HCT116 (cell line): ENCODE results near the gene BTBD10. TPM values are rescaled to one million over a fixed set of nuclear protein-coding genes. Genes with fewer than 3 reads are reported as not detected.

Experiments
- ATAC-seq: fragments of 200-7000 bp; cut with Tn5 transposase; 2 replicates; pipeline ENCODE4 v1.9.1; 2020; ENCODE audit warnings: mild to moderate bottlenecking, moderate library complexity
- BruUV-seq: library from RNA; stranded (reverse); fragments of 400-500 nt; replicated peaks from 2 replicates; lab custom pipeline; 2021; lab: Mats Ljungman, UMichigan
- CTCF ChIA-PET: fragments of 300-600 bp; sonication (Branson Sonifier 250); formaldehyde crosslinking; loops from one replicate; lab custom pipeline; 2021; ENCODE audit warnings: antibody characterized with exemption; lab: Charles Lee
- POLR2A ChIA-PET: fragments of 300-600, 350-600 bp; sonication (Branson Sonifier 250); formaldehyde crosslinking; loops from one replicate; lab custom pipeline; 2021; ENCODE audit warnings: antibody characterized with exemption; lab: Charles Lee
- RAD21 ChIA-PET, 2 experiments: fragments of 300-600 bp; sonication (Branson Sonifier 250); formaldehyde crosslinking; loops; one replicate each; lab custom pipeline; 2023; ENCODE audit warnings: low total read pairs in 2 of 2; ENCODE audit not compliant: uncharacterized antibody in 2 of 2, unreplicated experiment in 2 of 2, low non-redundant PET in 1 of 2; lab: Charles Lee
- DNase-seq: peaks from one replicate; pipeline ENCODE4 v3.0.0-alpha.2; 2010; ENCODE audit warnings: low read depth, low spot score
- H2AFZ ChIP-seq: fragments of 200-600 bp; shearing (Covaris generic), sonication (generic); 2 replicates; pipeline ENCODE4 v1.6.1; 2017; ENCODE audit warnings: low read depth, mixed run types, mixed read lengths, antibody characterized with exemption, low read length; ENCODE audit not compliant: poor library complexity, severe bottlenecking
- H3K27ac ChIP-seq: 2 replicates; pipeline ENCODE4 v1.5.1; 2012; ENCODE audit warnings: low read depth, low read length
- H3K27me3 ChIP-seq: fragments of 200-600 bp; sonication (generic); 2 replicates; pipeline ENCODE4 v1.6.1; 2016; ENCODE audit warnings: mixed run types, low read length, mixed read lengths; ENCODE audit not compliant: insufficient read depth
- H3K36me3 ChIP-seq, 2 experiments: fragments of 200-500 bp in 1 of 2; fragments of 200-600 bp in 1 of 2; sonication (Bioruptor generic) in 1 of 2; sonication (generic) in 1 of 2; 2 replicates each; pipeline versions ENCODE4 v1.5.1 to v1.6.1; 2014 to 2016; ENCODE audit warnings: low read length in 2 of 2, inconsistent platforms in 1 of 2, mixed read lengths in 1 of 2, mixed run types in 1 of 2; ENCODE audit not compliant: insufficient read depth in 2 of 2, control insufficient read depth in 1 of 2
- H3K4me1 ChIP-seq, 2 experiments: fragments of 200-600 bp in 1 of 2; sonication (generic) in 1 of 2; 2 replicates each; pipeline versions ENCODE4 v1.5.1 to v1.6.1; 2012 to 2017; ENCODE audit warnings: low read length in 2 of 2, inconsistent platforms in 1 of 2, mild to moderate bottlenecking in 1 of 2, mixed read lengths in 1 of 2, mixed run types in 1 of 2, moderate library complexity in 1 of 2; ENCODE audit not compliant: insufficient read depth in 2 of 2, control insufficient read depth in 1 of 2
- H3K4me2 ChIP-seq: fragments of 200-600 bp; sonication (generic); 2 replicates; pipeline ENCODE4 v1.6.1; 2017; ENCODE audit warnings: mixed run types, low read length, mixed read lengths
- H3K4me3 ChIP-seq, 2 experiments: fragments of 200-600 bp in 1 of 2; sonication (generic) in 1 of 2; replicated peaks in 1 of 2; 2 replicates each; pipeline ENCODE4 v1.5.1; 2011 to 2016; ENCODE audit warnings: low read length in 2 of 2, control low read depth in 1 of 2, low read depth in 1 of 2, mild to moderate bottlenecking in 1 of 2, mixed read lengths in 1 of 2, mixed run types in 1 of 2
- H3K79me2 ChIP-seq: fragments of 200-600 bp; sonication (generic); 2 replicates; pipeline ENCODE4 v1.6.1; 2017; ENCODE audit warnings: mild to moderate bottlenecking, mixed run types, low read length, moderate library complexity, mixed read lengths; ENCODE audit not compliant: insufficient read depth
- H3K9ac ChIP-seq: fragments of 200-600 bp; sonication (generic); 2 replicates; pipeline ENCODE4 v1.6.1; 2016; ENCODE audit warnings: low read length, mixed read lengths
- H3K9me2 ChIP-seq: fragments of 200-600 bp; sonication (generic), shearing (Covaris generic); 2 replicates; pipeline ENCODE4 v1.6.1; 2017; ENCODE audit warnings: mixed run types, mild to moderate bottlenecking, moderate library complexity; ENCODE audit not compliant: insufficient read depth
- H3K9me3 ChIP-seq, 2 experiments: fragments of 200-500 bp in 1 of 2; fragments of 200-600 bp in 1 of 2; sonication (Bioruptor generic) in 1 of 2; sonication (generic) in 1 of 2; 2 replicates each; pipeline ENCODE4 v1.6.1; 2014 to 2017; ENCODE audit warnings: low read length in 2 of 2, mixed read lengths in 2 of 2, inconsistent platforms in 1 of 2, low read depth in 1 of 2, mild to moderate bottlenecking in 1 of 2, mixed run types in 1 of 2, moderate library complexity in 1 of 2; ENCODE audit not compliant: control insufficient read depth in 1 of 2, insufficient read depth in 1 of 2
- H4K20me1 ChIP-seq: fragments of 200-600 bp; sonication (generic), shearing (Covaris generic); 2 replicates; pipeline ENCODE4 v1.6.1; 2017; ENCODE audit warnings: mixed run types, mild to moderate bottlenecking, moderate library complexity; ENCODE audit not compliant: insufficient read depth
- ATF3 ChIP-seq: IDR thresholded peaks from 2 replicates; pipeline ENCODE4 v1.6.1; 2012
- CBX3 ChIP-seq: IDR thresholded peaks from 2 replicates; pipeline ENCODE4 v1.6.1; 2012; ENCODE audit warnings: low read depth
- CEBPB ChIP-seq: IDR thresholded peaks from 2 replicates; pipeline ENCODE4 v1.6.1; 2012; ENCODE audit warnings: low read depth
- CTCF ChIP-seq, 3 experiments: fragments of 200-600 bp in 1 of 3; sonication (generic) in 1 of 3; IDR thresholded peaks in 2 of 3; conservative IDR thresholded peaks in 1 of 3; 2 replicates each; pipeline ENCODE4 v1.5.1; 2012 to 2017; ENCODE audit warnings: low read depth in 2 of 3, low read length in 2 of 3, antibody characterized with exemption in 1 of 3, borderline replicate concordance in 1 of 3, control low read depth in 1 of 3, mild to moderate bottlenecking in 1 of 3, mixed read lengths in 1 of 3, mixed run types in 1 of 3, moderate library complexity in 1 of 3; ENCODE audit not compliant: insufficient read depth in 1 of 3
- EGR1 ChIP-seq: IDR thresholded peaks from 2 replicates; pipeline ENCODE4 v1.6.1; 2012; ENCODE audit warnings: low read depth
- ELF1 ChIP-seq: IDR thresholded peaks from 2 replicates; pipeline ENCODE4 v1.6.1; 2012; ENCODE audit warnings: low read depth, borderline replicate concordance
- EZH2phosphoT487 ChIP-seq: fragments of 200-600 bp; IDR thresholded peaks from 2 replicates; pipeline ENCODE4 v1.6.1; 2018; ENCODE audit warnings: antibody characterized with exemption, borderline replicate concordance
- JUND ChIP-seq: IDR thresholded peaks from 2 replicates; pipeline ENCODE4 v1.6.1; 2012
- MAX ChIP-seq: IDR thresholded peaks from 2 replicates; pipeline ENCODE4 v1.6.1; 2012
- POLR2A ChIP-seq: IDR thresholded peaks from 2 replicates; pipeline ENCODE4 v1.7.0; 2011; ENCODE audit warnings: borderline replicate concordance; ENCODE audit not compliant: insufficient read depth, insufficient read length; ENCODE audit errors: extremely low read depth
- POLR2AphosphoS5 ChIP-seq: IDR thresholded peaks from 2 replicates; pipeline ENCODE4 v1.6.1; 2011; ENCODE audit warnings: mild to moderate bottlenecking, low read depth, low read length, moderate library complexity
- RAD21 ChIP-seq: IDR thresholded peaks from 2 replicates; pipeline ENCODE4 v1.6.1; 2012; ENCODE audit warnings: low read depth, mild to moderate bottlenecking
- REST ChIP-seq: IDR thresholded peaks from 2 replicates; pipeline ENCODE4 v1.6.1; 2012; ENCODE audit warnings: low read depth
- SIN3A ChIP-seq: IDR thresholded peaks from 2 replicates; pipeline ENCODE4 v1.6.1; 2012; ENCODE audit warnings: low read depth
- SRF ChIP-seq: IDR thresholded peaks from 2 replicates; pipeline ENCODE4 v1.6.1; 2012; ENCODE audit warnings: low read depth
- TCF7L2 ChIP-seq: IDR thresholded peaks from 2 replicates; pipeline ENCODE4 v1.7.0; 2011; ENCODE audit warnings: borderline replicate concordance, inconsistent platforms; ENCODE audit not compliant: insufficient read depth, insufficient read length; ENCODE audit errors: extremely low read depth
- YY1 ChIP-seq: IDR thresholded peaks from 2 replicates; pipeline ENCODE4 v1.6.1; 2011; ENCODE audit warnings: low read length, low read depth, moderate library complexity, mild to moderate bottlenecking; ENCODE audit not compliant: insufficient replicate concordance; ENCODE audit errors: extremely low read depth
- ZBTB33 ChIP-seq: IDR thresholded peaks from 2 replicates; pipeline ENCODE4 v1.6.1; 2011; ENCODE audit warnings: mild to moderate bottlenecking, low read length, moderate library complexity; ENCODE audit not compliant: insufficient replicate concordance; ENCODE audit errors: extremely low read depth
- ZFX ChIP-seq: fragments of 450-650 bp; IDR thresholded peaks from 2 replicates; pipeline ENCODE4 v1.6.1; 2017
- ZNF274 ChIP-seq: fragments of 200-500 bp; sonication (Bioruptor generic); IDR thresholded peaks from 2 replicates; pipeline ENCODE4 v1.6.1; 2014; ENCODE audit warnings: mild to moderate bottlenecking, low read depth, low read length, inconsistent platforms
- intact Hi-C: fragments of 100-400 bp; cut with micrococcal nuclease; formaldehyde crosslinking; loops from 2 replicates; pipeline ENCODE4 v1.10.0; 2022
- total RNA-seq: library from RNA; stranded (reverse); gene quantifications from one replicate; pipeline ENCODE4 v1.2.1, GENCODE V29; 2021; ENCODE audit not compliant: unreplicated experiment

BTBD10 gene
- total RNA-seq, 1 experiment from 2014 or later = 17.0 TPM

GRCh38 chr11:13391217-13391616 lies 71.8 kb downstream of the BTBD10 start:
- ChIA-PET POLR2A (no interaction called here), RAD21 (no interaction called here), CTCF (no interaction called here)
- BruUV-seq = no TSS peak
- Histone ChIP-seq H2AFZ (no peak overlapping the region), H3K9me3 (no peaks in the 10 kb centered on the region), H3K27ac (no peak overlapping the region), H3K27me3 (no peaks in the 10 kb centered on the region), H3K4me2 (no peak overlapping the region), H3K9ac (no peak overlapping the region), H3K4me3 (no peak overlapping the region), H3K4me1 (no peaks in the 10 kb centered on the region), H3K9me2 (no peaks in the 10 kb centered on the region), H3K79me2 (no peaks in the 10 kb centered on the region), H4K20me1 (0 out of 2 replicates have a peak, but pooled peaks cover 5% of the 10 kb centered on the region), H3K36me3 (peaks cover 0 to 8% of the 10 kb centered on the region in 2 experiments; a peak in 1 of 4 replicates)
- DNase-seq (no peak), ATAC-seq (no peak)
- intact Hi-C loops = no loop called here
- TF ChIP-seq RAD21 = no peak
- no peak for TF ChIP-seq JUND
- TF ChIP-seq CEBPB = no peak
- TF ChIP-seq EGR1 = no peak
- no peak for TF ChIP-seq CTCF (IDR thresholded peaks at IDR 0.05 in 2 of 3, conservative IDR thresholded peaks at IDR 0.05 in 1 of 3; ENCODE audit: borderline replicate concordance in 1 of 3, insufficient read depth in 1 of 3, low read depth in 2 of 3, low read length in 2 of 3)
- no peak for TF ChIP-seq TCF7L2
- no peak for TF ChIP-seq ZBTB33
- TF ChIP-seq ZNF274 = no peak
- TF ChIP-seq ATF3 = no peak
- no peak for TF ChIP-seq REST
- no peak for TF ChIP-seq SIN3A
- TF ChIP-seq SRF = no peak
- TF ChIP-seq ELF1 = no peak
- no peak for TF ChIP-seq POLR2AphosphoS5
- no peak for TF ChIP-seq ZFX
- no peak for TF ChIP-seq POLR2A
- TF ChIP-seq MAX = no peak
- no peak for TF ChIP-seq YY1
- TF ChIP-seq CBX3 = no peak
- TF ChIP-seq EZH2phosphoT487 = no peak
